PC-3 (cell line): ENCODE results near the gene OXGR1.

Source experiments
- CTCF ChIP-seq: fragments of 300-600 bp; sonication (generic); conservative IDR thresholded peaks from 2 replicates; pipeline ENCODE4 v1.5.1; 2017; ENCODE audit warnings: antibody characterized with exemption, low read depth, mild to moderate bottlenecking, low read length
- EZH2 ChIP-seq: fragments of 300-600 bp; sonication (generic); IDR thresholded peaks from one replicate; pipeline ENCODE4 v1.6.1; 2017; ENCODE audit warnings: antibody characterized with exemption, mild to moderate bottlenecking, low read length; ENCODE audit not compliant: unreplicated experiment

DNA sequence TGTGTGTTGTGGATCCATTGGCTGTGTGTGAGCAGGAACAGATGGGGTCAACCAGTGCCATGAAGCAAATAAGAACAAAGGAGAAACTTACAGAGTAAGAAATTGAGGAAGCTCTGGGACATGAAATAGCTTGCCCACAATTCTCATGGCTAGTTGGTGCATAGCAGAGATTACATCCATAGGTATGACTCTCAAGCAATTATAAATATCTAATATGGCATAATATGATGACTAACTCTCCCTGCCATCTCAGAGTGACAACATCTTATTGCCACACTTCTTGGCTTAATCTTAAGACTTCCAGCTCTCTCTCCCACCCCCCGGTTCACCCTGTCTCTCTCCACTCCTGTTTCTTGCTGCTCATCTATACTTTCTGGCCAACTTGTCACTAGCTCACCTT lies 53.3 kb downstream of the OXGR1 start:
- no peak for TF ChIP-seq CTCF
- TF ChIP-seq EZH2 = no peak
